Spleen (tissue), 13 donors: Measurements from ENCODE around the gene PDGFD. TPM values are rescaled to one million over a fixed set of nuclear protein-coding genes. Genes with fewer than 3 reads are reported as not detected.

Source experiments
- DNase-seq: peaks from one replicate; pipeline ENCODE4 v3.0.0-alpha.2; 2020
- H3K27ac ChIP-seq, 8 donors: fragments of 200-600 bp; sonication (generic) in 7 of 8; 1 replicate in 4 of 8; 2 replicates in 4 of 8; pipeline versions ENCODE4 v1.5.0 to v1.8.0; 2016 to 2021; ENCODE audit warnings: inconsistent platforms in 4 of 8, mild to moderate bottlenecking in 4 of 8, moderate library complexity in 1 of 8
- H3K27me3 ChIP-seq, 7 donors: fragments of 200-600 bp; sonication (generic) in 6 of 7; replicated peaks in 1 of 7; 1 replicate in 4 of 7; 2 replicates in 3 of 7; pipeline versions ENCODE4 v1.5.0 to v1.8.0; 2016 to 2021; ENCODE audit warnings: inconsistent platforms in 3 of 7, mild to moderate bottlenecking in 1 of 7
- H3K36me3 ChIP-seq, 6 donors: fragments of 200-600 bp; sonication (generic) in 5 of 6; 1 replicate in 4 of 6; 2 replicates in 2 of 6; pipeline versions ENCODE4 v1.5.0 to v1.8.0; 2016 to 2021; ENCODE audit warnings: inconsistent platforms in 2 of 6
- H3K4me1 ChIP-seq, 6 donors: fragments of 200-600 bp; sonication (generic) in 5 of 6; 1 replicate in 3 of 6; 2 replicates in 3 of 6; pipeline versions ENCODE4 v1.5.0 to v1.8.0; 2016 to 2021; ENCODE audit warnings: inconsistent platforms in 3 of 6
- H3K4me3 ChIP-seq, 8 donors: fragments of 200-600 bp; sonication (generic) in 7 of 8; 1 replicate in 4 of 8; 2 replicates in 4 of 8; pipeline versions ENCODE4 v1.5.0 to v1.8.0; 2016 to 2021; ENCODE audit warnings: inconsistent platforms in 4 of 8, mild to moderate bottlenecking in 4 of 8, moderate library complexity in 2 of 8
- H3K9me3 ChIP-seq, 8 donors: fragments of 200-600 bp; sonication (generic) in 7 of 8; 1 replicate in 4 of 8; 2 replicates in 4 of 8; pipeline versions ENCODE4 v1.5.0 to v1.8.0; 2016 to 2021; ENCODE audit warnings: inconsistent platforms in 4 of 8
- CTCF ChIP-seq, 11 experiments: fragments of 200-600 bp in 7 of 11; fragments of 450-650 bp in 4 of 11; sonication (generic) in 4 of 11; IDR thresholded peaks in 8 of 11; conservative IDR thresholded peaks in 3 of 11; 1 replicate in 7 of 11; 2 replicates in 4 of 11; pipeline versions ENCODE4 v1.4.0 to v1.8.0; 2016 to 2021; ENCODE audit warnings: antibody characterized with exemption in 11 of 11, inconsistent platforms in 4 of 11, mild to moderate bottlenecking in 1 of 11
- POLR2A ChIP-seq, 3 donors: fragments of 450-650 bp; IDR thresholded peaks; one replicate each; pipeline ENCODE4 v1.5.1; 2017; ENCODE audit warnings: antibody characterized with exemption in 3 of 3, mild to moderate bottlenecking in 1 of 3
- POLR2AphosphoS5 ChIP-seq, 3 donors: sonication (generic); formaldehyde crosslinking; IDR thresholded peaks; one replicate each; pipeline ENCODE4 v1.5.1; 2017; ENCODE audit warnings: antibody characterized with exemption in 3 of 3
- WGBS, 5 donors: extraction: QIAGEN DNeasy Blood & Tissue Kit in 3 of 5; methylation state at CpG; one replicate each; pipeline versions ENCODE4 v1.1.5 to v1.1.7; 2013 to 2018; 5-methylcytosine and 5-hydroxymethylcytosine counted together
- intact Hi-C: fragments of 100-400 bp; cut with DNase I; formaldehyde crosslinking; loops from one replicate; pipeline ENCODE4 v1.15.0; 2023; ENCODE audit warnings: low total_unique reads
- long read RNA-seq, 2 donors: transcript quantifications; one replicate each; lab custom pipeline, GENCODE V29; 2026
- polyA plus RNA-seq, 3 donors: library from polyadenylated mRNA; stranded (reverse); fragments of 200-250 nt; gene quantifications; one replicate each; pipeline ENCODE4 v1.2.1, GENCODE V29; 2013
- total RNA-seq, 7 donors: library from RNA; depleted of rRNA in 3 of 7; stranded (reverse); fragments of >200 nt in 3 of 7; fragmentation: NEBNext Ultra II Directional in 4 of 7; extraction: Animal tissue kit (Norgen Biotek cat#: 25700) in 4 of 7; gene quantifications; one replicate each; pipeline versions ENCODE4 v1.1.0 to v1.2.1, GENCODE V29; 2016 to 2021
- donor health status: healthy with polysubstance abuse.
- donor health status: DM: no; HTN: no; CAD: no; lungs with moderate emphysema.
- donor health status: DM: no; HTN: no; CAD: no.
- donor health status: Bipolar disorder and iron deficiency.
- donor health status: healthy.
- donor health status: DM: no; HTN: no; CAD: no.
- donor health status: DM: yes; HTN: yes; CAD: no.

The PDGFD gene
- total RNA-seq (1 to 10 TPM; 2.6 to 7.1 (median 3.4) TPM), polyA plus RNA-seq (1 to 10 TPM in 1 of 3 donors, under 1 TPM in 2; 0.43 to 3.9 (median 0.99) TPM)
- long read RNA-seq, donor 1: 0 reads
- long read RNA-seq, donor 2, full-length matches to known transcripts: 2 of 2 reads
- long read RNA-seq, donor 2, partial matches to known transcripts: 0 of 2 reads
- long read RNA-seq, donor 2, other reads (novel, unspliced or antisense): 0 of 2 reads

GRCh38 chr11:104164028-104164520 is at the start of gene PDGFD:
Gene PDGFD, minus strand, starts transcription at chr11:104164147.
- intact Hi-C loops: no loop called here
- Histone ChIP-seq H3K9me3 (no peaks in the 10 kb centered on the region), H3K36me3 (no peaks in the 10 kb centered on the region), H3K4me3 (peak within 1 kb of the TSS; percentile 10 to 74 (median 48)), H3K4me1 (peaks cover 10 to 20% (median 17%) of the 10 kb centered on the region in 6 donors), H3K27ac (peak within 1 kb of the TSS in 3 of 8 donors; percentile 36 to 74 (median 45)), H3K27me3 (peaks cover 0 to 41% (median 12%) of the 10 kb centered on the region in 7 donors)
- peak; percentile 88 for DNase-seq
- 0 to 1% (median 1%) methylated on average over 5 to 37 of the region's 37 CpGs for WGBS, 5 donors
- TF ChIP-seq CTCF (IDR thresholded peaks at IDR 0.05 in 8 of 11, conservative IDR thresholded peaks at IDR 0.05 in 3 of 11) (peak in 9 of 11 experiments; percentile 19 to 61 (median 40)), POLR2AphosphoS5 (IDR thresholded peaks at IDR 0.05) (peak; percentile 62 to 73 (median 66)), POLR2A (IDR thresholded peaks at IDR 0.05) (no peak)

GRCh38 chr11:104206936-104207335 is 43.0 kb upstream of the PDGFD start:
- Histone ChIP-seq H3K36me3 (no peaks in the 10 kb centered on the region), H3K9me3 (peaks cover 0 to 7% (median 0%) of the 10 kb centered on the region in 8 donors), H3K27ac (no peak overlapping the region), H3K4me1 (no peaks in the 10 kb centered on the region), H3K4me3 (no peak overlapping the region), H3K27me3 (no peaks in the 10 kb centered on the region)
- WGBS, 5 donors: 72 to 80% (median 76%) methylated on average over 4 of the region's 4 CpGs
- intact Hi-C loops: no loop called here
- no peak for DNase-seq
- TF ChIP-seq CTCF (IDR thresholded peaks at IDR 0.05 in 8 of 11, conservative IDR thresholded peaks at IDR 0.05 in 3 of 11): no peak
- TF ChIP-seq POLR2AphosphoS5 (IDR thresholded peaks at IDR 0.05): no peak
- no peak for TF ChIP-seq POLR2A (IDR thresholded peaks at IDR 0.05)

DNA sequence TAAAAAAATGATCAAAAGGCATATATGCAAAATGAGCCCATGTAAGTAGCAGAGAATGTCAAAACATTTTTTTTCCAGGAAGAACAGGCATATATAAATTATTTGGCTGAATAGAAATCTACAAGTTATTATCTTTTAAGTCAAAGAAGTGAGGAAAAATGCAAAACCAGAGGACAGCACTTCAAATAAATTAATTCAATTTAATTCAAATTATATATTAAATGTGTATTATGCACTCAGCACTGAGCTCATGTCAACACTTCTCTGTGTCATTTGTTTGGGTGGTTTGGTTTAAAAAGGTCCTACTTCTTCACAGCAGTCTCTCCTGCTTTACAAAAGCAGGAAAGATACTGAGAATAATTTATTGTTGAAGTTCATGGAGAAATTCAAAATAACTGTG is 41.9 kb upstream of the PDGFD start:
- H3K9me3 ChIP-seq: peaks cover 0 to 5% (median 0%) of the 10 kb centered on the region in 8 donors

More for the DNA sequence above, 41.9 kb upstream of the PDGFD start:
- TF ChIP-seq POLR2A (IDR thresholded peaks at IDR 0.05) (no peak), CTCF (IDR thresholded peaks at IDR 0.05 in 8 of 11, conservative IDR thresholded peaks at IDR 0.05 in 3 of 11) (no peak), POLR2AphosphoS5 (IDR thresholded peaks at IDR 0.05) (no peak)
- intact Hi-C loops: no loop called here
- Histone ChIP-seq H3K4me3 (no peak overlapping the region), H3K27ac (no peak overlapping the region), H3K27me3 (no peaks in the 10 kb centered on the region), H3K36me3 (no peaks in the 10 kb centered on the region), H3K4me1 (no peaks in the 10 kb centered on the region)
- DNase-seq: no peak
